Heart left ventricle (tissue), 16 donors: ENCODE data around the gene CTNNBIP1. TPM values are rescaled to one million over a fixed set of nuclear protein-coding genes. Genes with fewer than 3 reads are reported as not detected.

ENCODE experiments used
- ATAC-seq, 4 donors: fragments of 200-7000 bp; cut with Tn5 transposase; one replicate each; pipeline ENCODE4 v1.9.1; 2020 to 2022; ENCODE audit warnings: moderate library complexity in 4 of 4, mild to moderate bottlenecking in 3 of 4, moderate number of reproducible peaks in 1 of 4
- DNase-seq, 5 donors: peaks; one replicate each; pipeline ENCODE4 v3.0.0-alpha.2; 2020
- H3K27ac ChIP-seq, 12 donors: fragments of 200-600 bp; sonication (generic) in 4 of 12; one replicate each; pipeline versions ENCODE4 v1.5.0 to v1.8.0; 2016 to 2022; ENCODE audit warnings: mild to moderate bottlenecking in 2 of 12
- H3K27me3 ChIP-seq, 9 donors: fragments of 200-600 bp; sonication (generic) in 2 of 9; one replicate each; pipeline versions ENCODE4 v1.5.1 to v1.8.0; 2016 to 2022; ENCODE audit warnings: mild to moderate bottlenecking in 3 of 9
- H3K36me3 ChIP-seq, 9 donors: fragments of 200-600 bp; sonication (generic) in 2 of 9; one replicate each; pipeline versions ENCODE4 v1.5.0 to v1.8.0; 2018 to 2022; ENCODE audit warnings: mild to moderate bottlenecking in 2 of 9
- H3K4me1 ChIP-seq, 12 donors: fragments of 200-600 bp; sonication (generic) in 4 of 12; one replicate each; pipeline versions ENCODE4 v1.5.0 to v1.8.0; 2016 to 2022; ENCODE audit warnings: mild to moderate bottlenecking in 3 of 12
- H3K4me3 ChIP-seq, 12 donors: fragments of 200-600 bp; sonication (generic) in 4 of 12; one replicate each; pipeline versions ENCODE4 v1.5.0 to v1.8.0; 2017 to 2022; ENCODE audit warnings: mild to moderate bottlenecking in 9 of 12, moderate library complexity in 4 of 12
- H3K9me3 ChIP-seq, 12 donors: fragments of 200-600 bp; sonication (generic) in 4 of 12; one replicate each; pipeline versions ENCODE4 v1.5.0 to v1.8.0; 2016 to 2022; ENCODE audit warnings: mild to moderate bottlenecking in 1 of 12
- POLR2A ChIP-seq, 2 donors: fragments of 450-650 bp; IDR thresholded peaks; one replicate each; pipeline ENCODE4 v1.6.1; 2017; ENCODE audit warnings: antibody characterized with exemption in 2 of 2, mild to moderate bottlenecking in 2 of 2, moderate library complexity in 2 of 2
- WGBS, 4 donors: extraction: QIAGEN DNeasy Blood & Tissue Kit in 2 of 4; methylation state at CpG; one replicate each; pipeline versions ENCODE4 v1.1.5 to v1.1.7; 2013 to 2018; 5-methylcytosine and 5-hydroxymethylcytosine counted together
- intact Hi-C, 10 donors: fragments of 100-400 bp; cut with DNase I; formaldehyde crosslinking; loops; one replicate each; pipeline versions ENCODE4 v1.11.1 to v1.14.2; 2022
- polyA plus RNA-seq, 2 donors: library from polyadenylated mRNA; stranded (reverse); fragments of 200-250 nt; gene quantifications; one replicate each; pipeline ENCODE4 v1.2.3, GENCODE V29; 2013
- total RNA-seq, 9 donors: library from RNA; depleted of rRNA in 2 of 9; stranded (reverse); fragments of >200 nt in 2 of 9; fragmentation: NEBNext Ultra II Directional in 3 of 9; extraction: Animal tissue kit (Norgen Biotek cat#: 25700) in 3 of 9; gene quantifications; one replicate each; pipeline versions ENCODE4 v1.1.0 to v1.2.4, GENCODE V29; 2016 to 2023
- TF ChIP-seq, protein P1 (sequence below), 12 donors: fragments of 200-600 bp; sonication (generic) in 4 of 12; IDR thresholded peaks; one replicate each; pipeline versions ENCODE4 v1.5.0 to v1.8.0; 2018 to 2022; ENCODE audit warnings: antibody characterized with exemption in 12 of 12, mild to moderate bottlenecking in 5 of 12
- donor health status: ischemic (EF 13 %, LVEDD 7.1; RV severe dilation, severe dysfunction).
- donor health status: healthy with polysubstance abuse.
- donor health status: DM: no; HTN: yes; CAD: no.
- donor health status: DM: no; HTN: no; CAD: no.
- donor health status: ischemic (EF 25% LVEDD 6.9; RV normal size, moderate dysfunction).
- donor health status: ischemic (EF 25% LVEDD 5.7; RV mildly dilated, moderate dysfunction).
- donor health status: healthy.
- donor health status: DM: yes; HTN: yes; CAD: no.
- donor health status: ischemic (EF 35%, LVEDD 5.7; RV mildly dilated, moderate dysfunction).
- donor health status: nonischemic (EF 11% LVEDD 7.7; RV severe dilation, severe dysfunction).
- donor health status: DM: yes; HTN: yes; CAD: no.
- donor health status: PGD.
- donor health status: ischemic (EF 29% LVEDD 5.4; RV normal size, mild dysfunction).
- donor health status: nonischemic (EF 23%, LVEDD 6.1; RV moderate dilation, normal function).

CTNNBIP1 gene
- total and polyA plus RNA-seq, 11 donors: 25.4 to 62.0 (median 40.7) TPM

DNA sequence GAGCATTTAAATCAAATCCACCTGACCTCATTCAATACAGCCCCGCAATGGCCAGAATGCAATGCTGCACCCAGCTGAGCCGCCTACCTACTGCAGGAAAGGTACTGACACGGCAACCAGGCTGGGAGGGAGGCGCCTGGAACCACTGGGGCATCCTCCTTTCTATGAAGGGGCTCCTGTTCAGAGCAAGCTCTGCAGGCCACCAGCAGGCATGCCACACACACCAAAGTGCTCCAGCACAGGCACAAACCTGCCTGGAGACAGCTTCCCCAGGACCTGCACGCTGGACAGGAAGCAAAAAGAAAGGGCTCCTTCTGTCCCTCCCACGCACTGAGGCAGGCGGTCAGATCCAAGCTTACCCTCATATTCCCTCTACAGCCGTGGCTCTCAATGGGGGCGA, 21.2 kb downstream of the CTNNBIP1 start:
- Histone ChIP-seq H3K27me3 (no peaks in the 10 kb centered on the region), H3K4me1 (peaks cover 9 to 92% (median 64%) of the 10 kb centered on the region in 12 donors)
- WGBS, 4 donors: 47 to 90% (median 73%) methylated on average over 5 to 9 of the region's 9 CpGs

DNA sequence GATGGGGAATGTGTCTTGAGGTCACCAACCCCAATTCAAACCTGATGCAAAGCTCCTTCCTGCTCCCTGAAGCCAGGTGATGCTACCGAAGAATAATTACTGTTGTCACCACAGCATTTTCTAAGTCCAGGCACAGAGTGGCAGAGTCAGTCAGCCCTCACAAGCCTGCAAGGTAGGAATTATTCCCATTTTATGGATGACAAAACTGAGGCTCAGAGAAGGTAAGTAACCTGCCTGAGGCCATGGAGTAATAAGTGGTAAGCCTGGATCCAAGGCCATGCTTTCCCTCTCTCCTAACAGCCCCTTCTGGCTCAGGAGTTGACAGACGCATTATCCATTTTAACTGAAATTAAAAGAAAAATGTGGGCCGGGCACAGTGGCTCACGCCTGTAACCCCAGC, 23.0 kb downstream of the CTNNBIP1 start:
- no peak overlapping the region for H3K4me3 ChIP-seq
- DNase-seq (no peak), ATAC-seq (no peak)
- TF ChIP-seq, protein P1, sequence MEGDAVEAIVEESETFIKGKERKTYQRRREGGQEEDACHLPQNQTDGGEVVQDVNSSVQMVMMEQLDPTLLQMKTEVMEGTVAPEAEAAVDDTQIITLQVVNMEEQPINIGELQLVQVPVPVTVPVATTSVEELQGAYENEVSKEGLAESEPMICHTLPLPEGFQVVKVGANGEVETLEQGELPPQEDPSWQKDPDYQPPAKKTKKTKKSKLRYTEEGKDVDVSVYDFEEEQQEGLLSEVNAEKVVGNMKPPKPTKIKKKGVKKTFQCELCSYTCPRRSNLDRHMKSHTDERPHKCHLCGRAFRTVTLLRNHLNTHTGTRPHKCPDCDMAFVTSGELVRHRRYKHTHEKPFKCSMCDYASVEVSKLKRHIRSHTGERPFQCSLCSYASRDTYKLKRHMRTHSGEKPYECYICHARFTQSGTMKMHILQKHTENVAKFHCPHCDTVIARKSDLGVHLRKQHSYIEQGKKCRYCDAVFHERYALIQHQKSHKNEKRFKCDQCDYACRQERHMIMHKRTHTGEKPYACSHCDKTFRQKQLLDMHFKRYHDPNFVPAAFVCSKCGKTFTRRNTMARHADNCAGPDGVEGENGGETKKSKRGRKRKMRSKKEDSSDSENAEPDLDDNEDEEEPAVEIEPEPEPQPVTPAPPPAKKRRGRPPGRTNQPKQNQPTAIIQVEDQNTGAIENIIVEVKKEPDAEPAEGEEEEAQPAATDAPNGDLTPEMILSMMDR (IDR thresholded peaks at IDR 0.05): no peak
- TF ChIP-seq POLR2A (IDR thresholded peaks at IDR 0.05): no peak
- no peaks in the 10 kb centered on the region for H3K27me3 ChIP-seq
- peaks cover 9 to 92% (median 59%) of the 10 kb centered on the region in 12 donors for H3K4me1 ChIP-seq
- no peaks in the 10 kb centered on the region for H3K9me3 ChIP-seq
- H3K36me3 ChIP-seq: peaks cover 0 to 17% (median 2%) of the 10 kb centered on the region in 9 donors
- intact Hi-C loops: no loop called here
- peak overlapping the region in 8 of 12 donors; percentile 58 to 86 (median 68) for H3K27ac ChIP-seq
- 90 to 99% (median 94%) methylated on average over 4 of the region's 4 CpGs for WGBS, 4 donors

More for the DNA sequence above, 21.2 kb downstream of the CTNNBIP1 start:
- intact Hi-C loops: no loop called here
- DNase-seq: peak in 1 of 5 donors; percentile 28
- Histone ChIP-seq H3K9me3 (no peaks in the 10 kb centered on the region), H3K4me3 (no peak overlapping the region), H3K36me3 (peaks cover 0 to 17% (median 0%) of the 10 kb centered on the region in 9 donors), H3K27ac (peak overlapping the region; percentile 17 to 91 (median 80))
- no peak for TF ChIP-seq POLR2A (IDR thresholded peaks at IDR 0.05)
- TF ChIP-seq, protein P1 (IDR thresholded peaks at IDR 0.05): no peak
- no peak for ATAC-seq

DNA sequence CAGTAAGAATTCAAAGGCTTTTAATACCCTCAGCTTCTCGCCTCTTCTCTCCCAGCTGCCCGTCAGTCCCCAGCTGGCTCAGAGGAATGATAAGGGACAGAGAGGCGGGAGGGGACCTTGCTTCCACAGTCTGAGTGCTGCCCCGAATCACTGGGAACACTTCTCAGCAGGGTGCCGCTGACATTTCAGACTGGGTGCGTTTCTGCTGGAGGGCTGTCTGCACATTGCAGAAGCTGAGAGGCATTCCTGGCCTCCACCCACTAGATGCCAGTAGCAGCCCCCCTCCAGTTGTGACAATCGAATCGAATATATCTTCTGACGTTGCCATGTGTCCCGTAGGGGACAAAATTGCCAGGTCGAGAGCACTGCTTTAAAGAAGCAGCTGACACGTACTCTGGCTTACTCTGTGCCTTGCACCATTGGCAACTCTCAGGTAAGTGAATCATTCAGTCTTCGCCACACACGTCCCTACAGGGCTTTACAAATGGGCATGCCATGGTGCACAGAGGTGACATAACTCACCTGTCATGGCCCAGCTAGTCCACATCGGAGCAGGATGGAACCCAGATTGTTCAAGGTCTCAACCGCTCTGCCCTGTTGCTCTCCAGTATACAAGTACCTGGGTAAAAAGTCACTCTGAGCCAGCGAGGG, 23.9 kb downstream of the CTNNBIP1 start:
- ATAC-seq: peak; percentile 57 to 82 (median 68)
- DNase-seq: peak in 3 of 5 donors; percentile 51 to 64 (median 58)
- 48 to 60% (median 57%) methylated on average over 15 to 17 of the region's 17 CpGs for WGBS, 4 donors
- H3K36me3 ChIP-seq: peaks cover 0 to 17% (median 2%) of the 10 kb centered on the region in 9 donors
- no peaks in the 10 kb centered on the region for H3K27me3 ChIP-seq
- TF ChIP-seq POLR2A (IDR thresholded peaks at IDR 0.05): no peak
- TF ChIP-seq, protein P1 (IDR thresholded peaks at IDR 0.05): no peak
- H3K4me3 ChIP-seq: no peak overlapping the region
- H3K9me3 ChIP-seq: no peaks in the 10 kb centered on the region
- H3K27ac ChIP-seq: peak overlapping the region in 10 of 12 donors; percentile 42 to 86 (median 66)
- H3K4me1 ChIP-seq: peaks cover 9 to 84% (median 55%) of the 10 kb centered on the region in 12 donors
- intact Hi-C loops: no loop called here

DNA sequence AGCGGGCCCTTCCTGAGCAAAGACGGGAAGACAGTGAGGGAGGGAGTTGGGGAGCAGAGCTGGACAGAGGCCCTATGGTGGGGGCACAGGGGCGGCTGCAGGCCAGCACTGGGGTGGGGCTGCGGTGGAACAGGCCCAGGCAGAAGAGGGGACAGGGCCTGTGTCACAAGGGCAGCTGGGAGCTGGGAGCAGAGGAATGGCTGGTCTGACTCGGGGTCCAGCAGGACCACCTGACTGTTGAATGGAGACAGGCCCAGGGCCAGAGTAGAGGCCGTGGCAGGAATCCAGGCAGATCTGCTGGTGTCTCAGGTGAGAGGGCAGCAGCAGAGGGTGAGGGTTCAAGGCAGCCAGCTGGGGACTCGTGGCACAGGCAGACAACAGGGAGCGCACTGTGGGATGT, 25.3 kb downstream of the CTNNBIP1 start:
- Histone ChIP-seq H3K9me3 (no peaks in the 10 kb centered on the region), H3K4me1 (peaks cover 1 to 69% (median 41%) of the 10 kb centered on the region in 12 donors), H3K27ac (peak overlapping the region in 10 of 12 donors; percentile 24 to 86 (median 64)), H3K36me3 (peaks cover 0 to 17% (median 1%) of the 10 kb centered on the region in 9 donors), H3K4me3 (no peak overlapping the region), H3K27me3 (no peaks in the 10 kb centered on the region)
- 62 to 74% (median 67%) methylated on average over 8 of the region's 8 CpGs for WGBS, 4 donors
- DNase-seq (no peak), ATAC-seq (peak in 1 of 4 donors; percentile 20)
- TF ChIP-seq POLR2A (IDR thresholded peaks at IDR 0.05): no peak
- TF ChIP-seq, protein P1 (IDR thresholded peaks at IDR 0.05): no peak
- intact Hi-C loops: loop anchor here in 1 of 10 donors (5.0 kb wide), 1 partner anchor 462 kb away; no protein-coding TSS in a partner anchor
